K562 (cell line): ENCODE measurements around the gene MYO1D. TPM values are rescaled to one million over a fixed set of nuclear protein-coding genes. Genes with fewer than 3 reads are reported as not detected.
A peak's percentile ranks its signal among the peaks of the same experiment; 100 is the strongest.

Source experiments
- ATAC-seq: fragments of 200-7000 bp; cut with Tn5 transposase; 3 replicates; pipeline ENCODE4 v1.9.1; 2020; ENCODE audit warnings: moderate library complexity
- BruUV-seq: library from RNA; stranded (reverse); fragments of 400-500 nt; replicated peaks from 2 replicates; lab custom pipeline; 2021; lab: Mats Ljungman, UMichigan
- CTCF ChIA-PET: fragments of 300-600 bp; formaldehyde crosslinking; extraction: SDS; loops from one replicate; lab custom pipeline; 2021; ENCODE audit warnings: low intra/inter-chr PET ratio; lab: Yijun Ruan, JAX
- POLR2A ChIA-PET: fragments of 300-600, 350-650 bp; sonication (Branson Sonifier 250); formaldehyde crosslinking; extraction: SDS; loops from one replicate; lab custom pipeline; 2021; ENCODE audit warnings: antibody characterized with exemption, inconsistent platforms; lab: Yijun Ruan, JAX
- DNase-seq, 4 experiments: peaks; one replicate each; pipeline versions ENCODE4 v3.0.0 to v3.0.0-alpha.2; 2011 to 2018; ENCODE audit warnings: low spot score in 3 of 4, mixed read lengths in 3 of 4; ENCODE audit errors: extremely low read depth in 1 of 4
- FAIRE-seq: peaks from 2 replicates; lab custom pipeline; 2011; peaks lifted over from hg19 to GRCh38; lab: Jason Lieb, UNC
- H2AFZ ChIP-seq: 2 replicates; pipeline ENCODE4 v1.6.0; 2011; ENCODE audit warnings: low read depth, low read length, control low read depth, inconsistent platforms
- H3K27ac ChIP-seq: fragments of 200-600 bp; 3 replicates; pipeline ENCODE4 v1.8.0; 2011; ENCODE audit warnings: low read depth, mild to moderate bottlenecking, control low read depth, inconsistent platforms, low read length, moderate library complexity, mixed read lengths; ENCODE audit errors: extremely low read depth
- H3K27me3 ChIP-seq, 2 experiments: fragments of 300-600 bp in 1 of 2; 2 replicates in 1 of 2; 3 replicates in 1 of 2; pipeline versions ENCODE4 v1.6.0 to v1.8.0; 2011; ENCODE audit warnings: inconsistent platforms in 2 of 2, low read length in 2 of 2, mild to moderate bottlenecking in 1 of 2, mixed read lengths in 1 of 2, moderate library complexity in 1 of 2; ENCODE audit not compliant: control insufficient read depth in 2 of 2, insufficient read depth in 2 of 2
- H3K36me3 ChIP-seq: fragments of 300-600 bp; 3 replicates; pipeline ENCODE4 v1.8.0; 2011; ENCODE audit warnings: mild to moderate bottlenecking, low read length, inconsistent platforms; ENCODE audit not compliant: control insufficient read depth, insufficient read depth
- H3K4me1 ChIP-seq, 2 experiments: fragments of 200-600 bp in 1 of 2; replicated peaks in 1 of 2; 2 replicates in 1 of 2; 3 replicates in 1 of 2; pipeline versions ENCODE4 v1.5.1 to v1.8.0; 2011; ENCODE audit warnings: inconsistent platforms in 2 of 2, low read length in 2 of 2, mild to moderate bottlenecking in 1 of 2, mixed read lengths in 1 of 2, moderate library complexity in 1 of 2; ENCODE audit not compliant: control insufficient read depth in 2 of 2, insufficient read depth in 2 of 2
- H3K4me2 ChIP-seq: 2 replicates; pipeline ENCODE4 v1.6.1; 2011; ENCODE audit warnings: low read length, control low read depth, inconsistent platforms, mixed read lengths; ENCODE audit not compliant: insufficient read depth
- H3K4me3 ChIP-seq: fragments of 200-600 bp; sonication (generic), shearing (Covaris generic); 2 replicates; pipeline ENCODE4 v1.5.1; 2016; ENCODE audit warnings: control low read depth, inconsistent platforms
- H3K79me2 ChIP-seq: fragments of 200-600 bp; 3 replicates; pipeline ENCODE4 v1.8.0; 2011; ENCODE audit warnings: low read length, inconsistent platforms; ENCODE audit not compliant: control insufficient read depth, insufficient read depth
- H3K9ac ChIP-seq, 2 experiments: 2 replicates each; pipeline versions ENCODE4 v1.6.0 to v1.6.1; 2011; ENCODE audit warnings: low read depth in 2 of 2, low read length in 2 of 2, control low read depth in 1 of 2, inconsistent platforms in 1 of 2, mild to moderate bottlenecking in 1 of 2, mixed read lengths in 1 of 2; ENCODE audit not compliant: insufficient read depth in 1 of 2
- H3K9me1 ChIP-seq: one replicate; pipeline ENCODE4 v1.6.0; 2011; ENCODE audit warnings: inconsistent platforms, mild to moderate bottlenecking, low read length, moderate library complexity; ENCODE audit not compliant: control insufficient read depth, insufficient read depth
- H3K9me3 ChIP-seq: replicated peaks from 2 replicates; pipeline ENCODE4 v1.5.1; 2011; ENCODE audit warnings: low read depth, low read length, inconsistent platforms; ENCODE audit not compliant: control insufficient read depth, insufficient read depth
- H4K20me1 ChIP-seq: replicated peaks from 2 replicates; pipeline ENCODE4 v1.6.1; 2011; ENCODE audit warnings: low read length, inconsistent platforms, mixed read lengths; ENCODE audit not compliant: control insufficient read depth, insufficient read depth
- CTCF ChIP-seq, 3 experiments: IDR thresholded peaks in 2 of 3; conservative IDR thresholded peaks in 1 of 3; 2 replicates each; pipeline ENCODE4 v1.5.1; 2011 to 2012; ENCODE audit warnings: low read length in 3 of 3, mild to moderate bottlenecking in 3 of 3, control low read depth in 2 of 3, improper control_type of control experiment in 1 of 3, inconsistent platforms in 1 of 3, low read depth in 1 of 3, mixed read lengths in 1 of 3, moderate library complexity in 1 of 3; ENCODE audit not compliant: insufficient read depth in 2 of 3
- ETS1 ChIP-seq: conservative IDR thresholded peaks from 2 replicates; pipeline ENCODE4 v1.6.1; 2011; ENCODE audit warnings: low read depth, mild to moderate bottlenecking, low read length; ENCODE audit not compliant: control insufficient read depth
- HMBOX1 ChIP-seq: sonication (generic); IDR thresholded peaks from 2 replicates; pipeline ENCODE4 v1.6.1; 2016
- SPI1 ChIP-seq: IDR thresholded peaks from 2 replicates; pipeline ENCODE4 v1.6.1; 2011; ENCODE audit warnings: low read depth, low read length, control low read depth, borderline replicate concordance
- ZBTB33 ChIP-seq: sonication (generic); formaldehyde crosslinking; IDR thresholded peaks from 2 replicates; pipeline ENCODE4 v1.8.1; 2023; ENCODE audit warnings: mild to moderate bottlenecking, missing genetic modification reagents
- WGBS: fragments of 100-300 bp; shearing (Covaris generic); methylation state at CpG from one replicate; pipeline ENCODE4 v1.1.6; 2016; ENCODE audit warnings: low coverage, mixed read lengths; ENCODE audit not compliant: insufficient coverage; ENCODE audit errors: missing lambda C conversion rate; 5-methylcytosine and 5-hydroxymethylcytosine counted together
- in situ Hi-C: fragments of 300-500 bp; cut with MboI; formaldehyde crosslinking; loops from 4 replicates; pipeline ENCODE4 v1.15.0; 2018; ENCODE audit warnings: inconsistent platforms, mixed read lengths
- intact Hi-C: fragments of 100-400 bp; cut with micrococcal nuclease; formaldehyde crosslinking; loops from 2 replicates; pipeline ENCODE4 v1.14.2; 2022
- polyA plus RNA-seq, 8 experiments: library from polyadenylated mRNA; depleted of rRNA in 4 of 8; stranded (reverse) in 5 of 8; unstranded in 3 of 8; fragments of >200 nt; fragmentation: Nextera tagmentation in 2 of 8; fragmentation: Illumina TruSeq in 1 of 8; extraction: Ambion mirVana in 2 of 8; extraction: Trizol in 1 of 8; gene quantifications; 2 replicates each; pipeline versions ENCODE4 v1.2.1 to v1.2.3, GENCODE V29; 2011 to 2014; ENCODE audit warnings: inconsistent platforms in 1 of 8, missing spikeins in 1 of 8
- total RNA-seq, 7 experiments: library from RNA; depleted of rRNA in 6 of 7; stranded (reverse); fragments of >200 nt in 6 of 7; fragmentation: Illumina TruSeq in 2 of 7; extraction: Trizol in 2 of 7; gene quantifications; 2 replicates each; pipeline versions ENCODE4 v1.2.1 to v1.2.3, GENCODE V29; 2011 to 2021; ENCODE audit warnings: low replicate concordance in 1 of 7

The MYO1D gene
- total and polyA plus RNA-seq, 9 of the 15 experiments (the other 6 are each of a cell fraction or from before 2014, with no cell fraction given): 2.1 to 71.2 (median 45.4) TPM

- no peak for TF ChIP-seq ETS1
These were observed 266.9 kb downstream of the MYO1D start (continued) for GRCh38 chr17:32609884-32610650.

GRCh38 chr17:32609085-32609484, 267.8 kb downstream of the MYO1D start:
- no TSS peak for BruUV-seq
- ATAC-seq (no peak), DNase-seq (no peak), FAIRE-seq (no peak)
- Histone ChIP-seq H3K27ac (no peak overlapping the region), H3K4me2 (no peak overlapping the region), H3K4me3 (no peak overlapping the region), H3K9me1 (no peaks in the 10 kb centered on the region), H3K27me3 (no peaks in the 10 kb centered on the region), H3K4me1 (no peaks in the 10 kb centered on the region; a peak in 1 of 5 replicates), H3K79me2 (no peaks in the 10 kb centered on the region), H2AFZ (no peak overlapping the region), H3K9me3 (no peaks in the 10 kb centered on the region), H4K20me1 (no peaks in the 10 kb centered on the region), H3K36me3 (peaks cover 7% of the 10 kb centered on the region; the same call in 1 of the 3 replicates), H3K9ac (no peak overlapping the region)
- intact Hi-C loops: no loop called here
- POLR2A ChIA-PET: no interaction called here
- 81% methylated on average over 7 of the region's 7 CpGs for WGBS
- in situ Hi-C loops: no loop called here
- CTCF ChIA-PET: no interaction called here
- TF ChIP-seq CTCF (IDR thresholded peaks at IDR 0.05 in 2 of 3, conservative IDR thresholded peaks at IDR 0.05 in 1 of 3; ENCODE audit: insufficient read depth in 2 of 3, low read depth in 1 of 3, low read length in 3 of 3) (0 out of 6 replicates have a peak, but pooled peaks of 1 of the 3 experiments have one; percentile 18), HMBOX1 (no peak), SPI1 (0 out of 2 replicates have a peak, but pooled peaks have one; percentile 9), ZBTB33 (CRISPR knock-in tag) (0 out of 2 replicates have a peak, but pooled peaks have one; percentile 32)
